ENCODE data around the gene PRPF19. TPM values are rescaled to one million over a fixed set of nuclear protein-coding genes. Genes with fewer than 3 reads are reported as not detected.

PRPF19 gene
- total RNA-seq, 1 experiment from 2014 or later, result 160 TPM

DNA sequence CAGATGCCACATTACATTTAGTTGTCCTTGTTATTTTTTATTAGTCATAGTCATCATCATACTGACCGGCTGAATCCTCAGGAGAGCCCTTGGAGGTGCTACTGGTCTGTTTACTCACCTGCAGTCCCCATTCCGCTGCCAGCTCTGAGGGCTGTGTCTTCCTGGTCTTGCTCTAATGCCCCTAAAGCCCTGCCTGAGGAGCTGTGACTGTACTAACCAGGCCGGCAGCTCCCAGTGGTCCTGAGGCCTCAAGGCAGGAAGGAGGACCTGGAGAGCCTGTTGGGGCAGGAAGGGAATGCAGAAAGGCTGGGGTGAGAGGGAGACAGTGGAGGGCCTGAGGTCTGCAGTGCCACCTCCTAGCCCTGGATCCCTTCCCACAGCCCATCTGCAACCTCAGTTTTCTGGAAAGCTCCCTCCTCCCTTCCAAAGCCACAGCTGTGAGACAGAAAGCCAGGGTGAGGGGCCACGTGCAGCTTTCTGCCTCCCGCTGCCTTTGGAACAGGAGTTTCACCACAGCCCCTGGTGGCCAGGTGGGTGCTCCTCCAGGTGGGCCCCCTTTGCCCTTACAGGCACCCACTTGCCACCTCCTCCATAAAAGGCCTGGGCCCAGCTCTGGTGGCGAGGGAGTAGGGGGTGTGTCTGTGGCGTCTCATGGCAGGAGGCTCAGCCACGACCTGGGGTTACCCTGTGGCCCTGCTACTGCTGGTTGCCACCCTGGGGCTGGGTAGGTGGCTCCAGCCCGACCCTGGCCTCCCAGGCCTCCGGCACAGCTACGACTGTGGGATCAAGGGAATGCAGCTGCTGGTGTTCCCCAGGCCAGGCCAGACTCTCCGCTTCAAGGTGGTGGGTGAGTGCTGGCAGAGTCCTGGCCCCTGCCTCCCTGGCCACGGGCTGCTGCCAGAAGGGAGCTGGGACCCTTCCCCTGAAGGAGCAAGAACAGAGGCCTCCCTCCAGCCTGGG lies 39.2 kb downstream of the PRPF19 start, which contains the start of gene ZP1:
ZP1 (plus strand) TSS at position 632 of the 960 bp plus-strand sequence; CDS start at position 652, 20 bp downstream.
- DNase-seq, result peak; percentile 35 to 65
- ChIA-PET POLR2A (ENCODE audit: unreplicated experiment) (interaction anchor here (0.6 kb wide), 1 partner anchor 45 kb away, joined by 5 read pairs; no protein-coding TSS in a partner anchor), CTCF (interaction anchor here (1.8 kb wide), 1 partner anchor 32 kb away, joined by 4 read pairs; no protein-coding TSS in a partner anchor)
- Histone ChIP-seq H4K20me1 (ENCODE audit: insufficient read depth) (no peaks in the 10 kb centered on the region), H3K36me3 (ENCODE audit: low read depth) (no peaks in the 10 kb centered on the region), H3K27me3 (ENCODE audit: insufficient read depth, low read depth) (peaks cover 5% of the 10 kb centered on the region; the same call in 1 of the 2 replicates), H3K79me2 (ENCODE audit: low read depth) (no peaks in the 10 kb centered on the region), H2AFZ (no peak within 1 kb of the TSS), H3F3A (ENCODE audit: insufficient read depth, low read depth) (no peaks in the 10 kb centered on the region), H3K9me3 (ENCODE audit: insufficient read depth, low read depth) (no peaks in the 10 kb centered on the region), H3K9me2 (ENCODE audit: insufficient read depth) (no peaks in the 10 kb centered on the region), H3K4me3 (no peak within 1 kb of the TSS), H3K4me1 (replicated peaks; ENCODE audit: insufficient read depth) (0 out of 2 replicates have a peak, but pooled peaks cover 11% of the 10 kb centered on the region), H3K27ac (no peak within 1 kb of the TSS), H3K4me2 (no peak within 1 kb of the TSS)
- no TSS peak for BruUV-seq (replicated peaks)
- intact Hi-C loops (cut with micrococcal nuclease; ENCODE audit: unreplicated experiment), result no loop called here
- TF ChIP-seq, protein P1, sequence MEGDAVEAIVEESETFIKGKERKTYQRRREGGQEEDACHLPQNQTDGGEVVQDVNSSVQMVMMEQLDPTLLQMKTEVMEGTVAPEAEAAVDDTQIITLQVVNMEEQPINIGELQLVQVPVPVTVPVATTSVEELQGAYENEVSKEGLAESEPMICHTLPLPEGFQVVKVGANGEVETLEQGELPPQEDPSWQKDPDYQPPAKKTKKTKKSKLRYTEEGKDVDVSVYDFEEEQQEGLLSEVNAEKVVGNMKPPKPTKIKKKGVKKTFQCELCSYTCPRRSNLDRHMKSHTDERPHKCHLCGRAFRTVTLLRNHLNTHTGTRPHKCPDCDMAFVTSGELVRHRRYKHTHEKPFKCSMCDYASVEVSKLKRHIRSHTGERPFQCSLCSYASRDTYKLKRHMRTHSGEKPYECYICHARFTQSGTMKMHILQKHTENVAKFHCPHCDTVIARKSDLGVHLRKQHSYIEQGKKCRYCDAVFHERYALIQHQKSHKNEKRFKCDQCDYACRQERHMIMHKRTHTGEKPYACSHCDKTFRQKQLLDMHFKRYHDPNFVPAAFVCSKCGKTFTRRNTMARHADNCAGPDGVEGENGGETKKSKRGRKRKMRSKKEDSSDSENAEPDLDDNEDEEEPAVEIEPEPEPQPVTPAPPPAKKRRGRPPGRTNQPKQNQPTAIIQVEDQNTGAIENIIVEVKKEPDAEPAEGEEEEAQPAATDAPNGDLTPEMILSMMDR (conservative IDR thresholded peaks at IDR 0.05), result no peak
- no peak for TF ChIP-seq EZH2 (IDR thresholded peaks at IDR 0.05; ENCODE audit: low read depth)

DNA sequence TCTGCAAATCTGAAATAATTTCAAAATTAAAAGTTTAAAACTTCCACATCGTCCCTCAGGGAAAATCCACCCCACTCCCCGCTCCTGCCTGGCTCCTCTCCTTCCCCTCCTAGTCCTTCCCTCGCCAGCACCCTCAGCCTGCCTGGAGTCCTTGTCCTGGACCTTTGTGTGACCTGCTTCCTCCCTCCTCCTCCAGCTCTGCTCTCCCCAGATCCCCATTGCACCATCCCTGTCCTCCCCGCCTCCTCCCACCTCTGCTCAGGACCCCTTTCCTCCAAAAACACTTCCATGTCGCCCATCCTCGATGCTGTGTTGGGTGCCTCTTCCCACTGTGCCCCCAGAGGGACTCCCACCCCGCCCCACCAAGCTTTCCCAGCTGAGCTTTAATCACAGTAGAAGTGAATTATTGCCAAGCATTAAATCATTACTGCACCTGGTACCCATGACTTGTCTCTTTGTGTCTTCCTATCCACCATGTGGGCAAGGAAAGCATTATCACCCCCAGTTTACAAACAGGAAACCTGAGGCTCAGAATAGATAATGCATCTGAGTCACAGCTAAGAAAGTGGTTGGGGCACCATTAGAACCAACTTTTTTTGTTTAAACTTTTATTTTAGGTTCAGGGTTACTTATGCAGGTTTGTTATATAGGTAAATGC lies 41.4 kb downstream of the PRPF19 start:
- Histone ChIP-seq H4K20me1 (ENCODE audit: insufficient read depth) (no peaks in the 10 kb centered on the region), H3K4me3 (no peak overlapping the region), H3K9me2 (ENCODE audit: insufficient read depth) (no peaks in the 10 kb centered on the region), H3K36me3 (ENCODE audit: low read depth) (no peaks in the 10 kb centered on the region), H3K4me1 (replicated peaks; ENCODE audit: insufficient read depth) (0 out of 2 replicates have a peak, but pooled peaks cover 6% of the 10 kb centered on the region), H2AFZ (no peak overlapping the region), H3K79me2 (ENCODE audit: low read depth) (no peaks in the 10 kb centered on the region), H3K4me2 (no peak overlapping the region), H3K27me3 (ENCODE audit: insufficient read depth, low read depth) (peaks cover 5% of the 10 kb centered on the region; the same call in 1 of the 2 replicates), H3K9me3 (ENCODE audit: insufficient read depth, low read depth) (no peaks in the 10 kb centered on the region), H3K27ac (no peak overlapping the region), H3F3A (ENCODE audit: insufficient read depth, low read depth) (no peaks in the 10 kb centered on the region)
- BruUV-seq (replicated peaks), result no TSS peak
- ChIA-PET POLR2A (ENCODE audit: unreplicated experiment) (no interaction called here), CTCF (no interaction called here)
- intact Hi-C loops (cut with micrococcal nuclease; ENCODE audit: unreplicated experiment), result no loop called here
- no peak for DNase-seq
- TF ChIP-seq, protein P1 (conservative IDR thresholded peaks at IDR 0.05), result no peak
- no peak for TF ChIP-seq EZH2 (IDR thresholded peaks at IDR 0.05; ENCODE audit: low read depth)

Measured in PC-9 (cell line).